ENCODE measurements around the gene MLANA.
A peak's percentile ranks its signal among the peaks of the same experiment; 100 is the strongest.

The MLANA gene

GRCh38 chr9:5890641-5891040, at the start of gene MLANA:
TSS of gene MLANA (plus strand) at chr9:5890889. CDS start at chr9:5892475, 1,586 bp downstream.
- peaks cover 5% of the 10 kb centered on the region for H3K27me3 Mint-ChIP-seq (ENCODE audit: low read depth)
- H3K4me1 Mint-ChIP-seq (ENCODE audit: low read depth) = peaks cover 8% of the 10 kb centered on the region
- no peaks in the 10 kb centered on the region for H3K36me3 Mint-ChIP-seq (ENCODE audit: low read depth)
- no peaks in the 10 kb centered on the region for H3K9me3 Mint-ChIP-seq
- no peak for DNase-seq (ENCODE audit: low spot score)
- no peak within 1 kb of the TSS for H3K4me3 Mint-ChIP-seq
- H3K27ac Mint-ChIP-seq = no peak within 1 kb of the TSS

- Mint-ChIP-seq H3K27ac (peak overlapping the region; percentile 89), H3K4me1 (ENCODE audit: low read depth) (peaks cover 73% of the 10 kb centered on the region), H3K27me3 (ENCODE audit: low read depth) (no peaks in the 10 kb centered on the region), H3K4me3 (peak overlapping the region; percentile 78), H3K36me3 (ENCODE audit: low read depth) (peaks cover 20% of the 10 kb centered on the region), H3K9me3 (peaks cover 6% of the 10 kb centered on the region)
- DNase-seq (ENCODE audit: low spot score) = peak; percentile 62
Observed at GRCh38 chr9:5841771-5842573, 48.7 kb upstream of the MLANA start.

DNA sequence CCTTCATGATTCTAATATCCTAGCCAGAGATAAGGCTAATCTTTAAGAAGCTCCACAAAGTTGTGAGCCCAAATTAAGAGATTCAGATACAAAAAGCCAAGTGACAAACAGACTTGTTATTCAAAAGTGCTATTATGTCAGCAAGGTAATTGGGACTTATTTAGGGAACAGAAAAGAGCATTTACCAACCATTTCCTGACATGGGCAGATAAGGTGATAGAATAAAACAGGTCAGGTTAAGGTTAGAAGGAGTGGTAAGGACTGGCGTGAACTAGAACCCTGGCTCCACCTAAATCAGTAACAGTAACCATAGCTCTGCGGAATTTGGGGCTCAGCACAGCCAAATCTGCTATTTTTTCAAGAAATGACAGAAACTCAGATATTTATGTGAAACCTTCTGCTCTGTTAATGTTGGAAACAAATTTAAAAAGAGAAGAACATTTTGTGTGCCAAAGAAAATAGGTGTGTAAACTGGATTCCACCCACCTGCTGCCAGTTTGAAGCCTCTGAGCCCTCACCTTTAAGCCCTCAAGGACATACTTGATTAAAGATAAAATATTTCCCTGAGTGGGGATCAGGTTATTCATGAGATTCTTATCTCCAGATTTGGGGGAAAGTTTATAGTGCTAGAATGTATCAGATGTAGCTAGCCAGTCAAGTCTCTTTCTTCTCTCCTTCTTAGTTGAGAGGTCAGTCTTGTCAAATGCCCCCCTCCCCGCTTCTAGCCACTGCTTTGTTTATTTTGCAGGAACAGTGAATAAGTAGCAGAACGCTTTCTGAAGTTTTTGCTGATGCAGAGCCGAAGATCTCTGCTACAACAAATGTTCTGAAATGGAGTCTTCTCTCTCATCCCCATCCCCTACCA, 47.5 kb upstream of the MLANA start:
- Mint-ChIP-seq H3K36me3 (ENCODE audit: low read depth) (peaks cover 24% of the 10 kb centered on the region), H3K27me3 (ENCODE audit: low read depth) (no peaks in the 10 kb centered on the region), H3K9me3 (peaks cover 6% of the 10 kb centered on the region), H3K4me3 (peak overlapping the region; percentile 79), H3K27ac (peak overlapping the region; percentile 94), H3K4me1 (ENCODE audit: low read depth) (peaks cover 78% of the 10 kb centered on the region)
- DNase-seq (ENCODE audit: low spot score) = no peak

DNA sequence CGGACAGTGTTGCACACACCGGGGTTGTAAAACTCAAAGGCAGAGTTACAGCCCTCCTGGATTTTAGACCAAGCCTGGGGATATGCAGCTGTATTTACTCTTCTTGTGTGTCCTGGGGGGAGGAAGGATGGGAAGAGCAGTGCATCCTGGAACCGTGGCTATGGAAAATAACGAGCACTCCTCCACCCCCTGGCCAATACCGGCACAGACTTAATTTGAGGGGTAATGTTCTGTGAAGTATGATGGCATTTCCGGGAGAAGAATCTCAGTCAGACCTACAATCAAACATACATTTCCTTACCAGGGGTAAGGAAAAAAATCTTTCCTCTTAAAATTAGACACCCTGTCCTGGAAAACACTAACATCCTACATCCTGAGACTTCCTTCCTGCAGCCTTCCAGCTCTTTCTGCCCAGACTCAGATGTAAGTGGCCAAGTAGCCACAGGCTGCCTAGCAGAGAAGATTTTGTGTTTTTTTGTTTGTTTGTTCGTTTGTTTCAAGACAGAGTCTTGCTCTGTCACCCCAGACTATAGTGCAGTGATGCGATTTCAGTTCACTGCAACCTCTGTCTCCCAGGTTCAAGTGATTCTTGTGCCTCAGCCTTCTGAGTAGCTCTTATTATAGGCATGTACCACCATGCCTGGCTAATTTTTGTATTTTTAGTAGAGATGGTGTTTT, 46.8 kb upstream of the MLANA start:
- DNase-seq (ENCODE audit: low spot score) = no peak
- Mint-ChIP-seq H3K27me3 (ENCODE audit: low read depth) (no peaks in the 10 kb centered on the region), H3K4me1 (ENCODE audit: low read depth) (peaks cover 82% of the 10 kb centered on the region), H3K27ac (peak overlapping the region; percentile 94), H3K36me3 (ENCODE audit: low read depth) (peaks cover 26% of the 10 kb centered on the region), H3K4me3 (peak overlapping the region; percentile 79), H3K9me3 (peaks cover 6% of the 10 kb centered on the region)

DNA sequence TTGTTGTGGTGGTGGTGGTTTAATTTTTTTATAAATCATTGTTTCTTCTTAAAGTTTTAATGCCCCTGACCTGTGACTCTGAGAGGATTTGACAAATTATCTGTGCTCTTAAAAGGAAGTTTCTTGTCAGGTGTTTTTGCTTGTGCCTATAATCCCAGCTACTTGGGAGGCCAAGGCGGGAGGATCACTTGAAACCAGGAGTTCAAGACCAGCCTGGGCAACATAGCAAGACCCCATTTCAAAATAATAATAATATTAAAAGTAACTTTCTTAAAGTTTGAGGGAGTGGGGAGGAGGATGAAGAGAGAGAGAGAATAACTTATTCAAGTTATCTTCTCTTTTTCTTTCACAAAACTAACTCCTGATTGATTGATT, 45.5 kb upstream of the MLANA start:
- peaks cover 81% of the 10 kb centered on the region for H3K4me1 Mint-ChIP-seq (ENCODE audit: low read depth)

DNA sequence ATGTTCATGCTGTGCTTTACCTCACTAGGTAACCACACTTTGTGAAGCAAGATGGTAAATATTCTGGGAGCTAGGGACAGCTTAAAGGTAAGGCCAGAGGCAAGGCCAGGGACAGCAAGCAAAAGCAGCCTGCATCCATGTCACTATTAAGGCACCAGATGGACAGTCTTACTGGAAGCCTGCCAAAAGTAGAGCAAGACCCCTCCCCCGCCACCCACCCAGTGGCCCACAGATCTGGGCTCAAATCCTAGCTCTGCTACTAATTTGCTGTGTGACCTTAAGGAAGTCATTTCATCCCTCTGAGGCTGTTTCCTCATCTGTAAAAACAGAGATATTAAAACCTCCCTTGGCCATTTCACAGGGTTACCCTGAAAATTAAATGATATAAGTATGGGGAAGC, 44.6 kb upstream of the MLANA start:
- Mint-ChIP-seq H3K36me3 (ENCODE audit: low read depth) (peaks cover 29% of the 10 kb centered on the region), H3K27me3 (ENCODE audit: low read depth) (no peaks in the 10 kb centered on the region), H3K9me3 (peaks cover 6% of the 10 kb centered on the region), H3K4me1 (ENCODE audit: low read depth) (peaks cover 77% of the 10 kb centered on the region), H3K4me3 (peak overlapping the region; percentile 3), H3K27ac (peak overlapping the region; percentile 86)
- no peak for DNase-seq (ENCODE audit: low spot score)

More for the DNA sequence above, 45.5 kb upstream of the MLANA start:
- Mint-ChIP-seq H3K9me3 (peaks cover 6% of the 10 kb centered on the region), H3K4me3 (peak overlapping the region; percentile 79), H3K36me3 (ENCODE audit: low read depth) (peaks cover 30% of the 10 kb centered on the region), H3K27ac (peak overlapping the region; percentile 94), H3K27me3 (ENCODE audit: low read depth) (no peaks in the 10 kb centered on the region)
- DNase-seq (ENCODE audit: low spot score) = no peak

DNA sequence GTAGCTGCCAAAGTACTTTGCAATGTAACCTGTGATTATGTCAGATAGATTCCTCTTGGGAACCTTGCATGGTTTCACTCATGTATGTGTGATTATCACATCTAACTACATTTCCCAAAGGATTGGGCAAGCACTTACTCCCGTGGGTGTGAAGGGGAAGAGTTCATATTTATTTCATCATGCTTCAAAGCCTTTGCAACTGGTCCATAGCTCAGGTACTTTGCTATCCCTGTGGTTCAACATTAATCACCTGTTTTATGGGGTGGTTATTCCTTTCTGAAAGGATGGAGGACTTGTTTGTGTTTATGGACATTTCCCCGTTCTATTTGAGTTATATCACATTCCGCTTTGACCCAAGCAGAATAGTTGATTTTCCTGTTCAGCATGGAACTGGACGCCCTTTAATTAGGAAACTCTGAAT, 44.2 kb upstream of the MLANA start:
- Mint-ChIP-seq H3K4me1 (ENCODE audit: low read depth) (peaks cover 77% of the 10 kb centered on the region), H3K9me3 (peaks cover 6% of the 10 kb centered on the region), H3K27me3 (ENCODE audit: low read depth) (no peaks in the 10 kb centered on the region), H3K36me3 (ENCODE audit: low read depth) (peaks cover 29% of the 10 kb centered on the region), H3K27ac (no peak overlapping the region), H3K4me3 (no peak overlapping the region)
- DNase-seq (ENCODE audit: low spot score) = no peak

DNA sequence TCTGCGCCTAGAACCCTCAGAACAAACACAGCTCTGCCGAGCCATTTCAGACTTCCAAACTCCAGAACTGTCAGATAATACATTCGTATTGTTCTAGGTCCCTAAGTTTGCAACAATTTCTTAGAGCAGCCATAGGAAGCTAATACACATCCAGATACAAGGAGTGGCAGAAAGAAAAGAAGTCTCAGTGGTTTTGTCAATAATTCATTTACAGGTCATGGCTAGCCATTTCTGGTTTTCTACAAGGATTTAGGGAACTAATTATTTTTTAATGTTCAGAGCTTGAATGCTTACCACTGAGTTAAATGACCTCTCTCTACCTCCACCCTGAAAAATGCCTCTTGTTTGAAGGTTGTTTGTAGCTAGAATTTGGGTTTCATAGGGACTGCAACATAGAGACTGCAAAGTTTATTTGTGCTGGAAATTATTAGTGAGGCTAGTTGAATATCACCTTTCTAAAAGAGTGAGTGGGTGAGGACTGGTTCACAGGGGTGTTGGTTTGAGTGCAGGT, 42.3 kb upstream of the MLANA start:
- Mint-ChIP-seq H3K27me3 (ENCODE audit: low read depth) (no peaks in the 10 kb centered on the region), H3K4me1 (ENCODE audit: low read depth) (peaks cover 79% of the 10 kb centered on the region), H3K9me3 (no peaks in the 10 kb centered on the region), H3K27ac (no peak overlapping the region), H3K4me3 (no peak overlapping the region), H3K36me3 (ENCODE audit: low read depth) (peaks cover 23% of the 10 kb centered on the region)
- DNase-seq (ENCODE audit: low spot score) = no peak

- peaks cover 27% of the 10 kb centered on the region for H3K36me3 Mint-ChIP-seq (ENCODE audit: low read depth)
- H3K4me1 Mint-ChIP-seq (ENCODE audit: low read depth) = peaks cover 65% of the 10 kb centered on the region
- no peak for DNase-seq (ENCODE audit: low spot score)
- H3K9me3 Mint-ChIP-seq = peaks cover 8% of the 10 kb centered on the region
- peak overlapping the region; percentile 58 for H3K27ac Mint-ChIP-seq
- peak overlapping the region; percentile 45 for H3K4me3 Mint-ChIP-seq
- no peaks in the 10 kb centered on the region for H3K27me3 Mint-ChIP-seq (ENCODE audit: low read depth)
Observed at GRCh38 chr9:5850724-5851122, 40.0 kb upstream of the MLANA start.

DNA sequence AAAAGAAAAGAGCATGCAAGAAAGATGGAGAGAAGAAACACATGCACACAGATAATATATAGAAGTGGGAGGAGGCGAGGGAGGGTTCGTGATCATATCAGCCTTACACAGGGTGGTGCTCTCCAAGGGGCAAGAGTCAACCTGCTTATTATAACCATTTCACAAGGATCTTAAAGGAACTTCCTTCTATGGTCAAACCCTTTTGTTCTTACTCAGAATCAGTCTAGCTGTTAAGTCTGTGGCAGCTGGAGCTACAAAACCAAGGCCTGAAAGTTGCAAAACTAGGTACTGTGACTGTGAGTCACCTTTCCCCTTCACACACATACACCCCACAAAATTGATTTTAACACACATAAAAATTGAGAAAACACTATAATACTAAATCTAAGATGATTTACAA, 39.2 kb upstream of the MLANA start:
- Mint-ChIP-seq H3K4me1 (ENCODE audit: low read depth) (peaks cover 59% of the 10 kb centered on the region), H3K9me3 (peaks cover 8% of the 10 kb centered on the region), H3K27me3 (ENCODE audit: low read depth) (no peaks in the 10 kb centered on the region), H3K36me3 (ENCODE audit: low read depth) (peaks cover 27% of the 10 kb centered on the region), H3K4me3 (peak overlapping the region; percentile 45), H3K27ac (peak overlapping the region; percentile 58)
- peak; percentile 69 for DNase-seq (ENCODE audit: low spot score)

DNA sequence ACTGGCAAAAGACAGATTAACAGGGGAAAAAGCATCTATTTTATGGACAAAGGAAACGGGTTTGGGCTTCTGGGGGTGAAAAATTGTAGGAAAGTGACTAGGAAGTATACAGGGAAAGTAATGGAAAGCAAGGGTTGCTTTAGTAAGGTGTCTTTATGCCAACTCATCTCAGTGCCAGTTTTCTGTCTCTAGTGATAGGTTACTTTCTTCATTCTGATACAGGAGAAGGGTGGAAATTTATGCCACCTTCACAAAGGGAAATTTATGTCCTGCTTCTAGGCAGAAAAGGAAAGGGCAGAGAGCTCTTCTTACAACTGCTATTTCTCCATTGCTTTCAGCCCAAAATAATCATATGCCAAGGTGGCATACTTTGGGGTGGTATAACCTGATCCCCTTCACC, 37.7 kb upstream of the MLANA start:
- Mint-ChIP-seq H3K36me3 (ENCODE audit: low read depth) (peaks cover 23% of the 10 kb centered on the region), H3K27me3 (ENCODE audit: low read depth) (no peaks in the 10 kb centered on the region), H3K4me1 (ENCODE audit: low read depth) (peaks cover 54% of the 10 kb centered on the region), H3K9me3 (peaks cover 8% of the 10 kb centered on the region), H3K27ac (peak overlapping the region; percentile 61), H3K4me3 (peak overlapping the region; percentile 12)
- DNase-seq (ENCODE audit: low spot score) = no peak

DNA sequence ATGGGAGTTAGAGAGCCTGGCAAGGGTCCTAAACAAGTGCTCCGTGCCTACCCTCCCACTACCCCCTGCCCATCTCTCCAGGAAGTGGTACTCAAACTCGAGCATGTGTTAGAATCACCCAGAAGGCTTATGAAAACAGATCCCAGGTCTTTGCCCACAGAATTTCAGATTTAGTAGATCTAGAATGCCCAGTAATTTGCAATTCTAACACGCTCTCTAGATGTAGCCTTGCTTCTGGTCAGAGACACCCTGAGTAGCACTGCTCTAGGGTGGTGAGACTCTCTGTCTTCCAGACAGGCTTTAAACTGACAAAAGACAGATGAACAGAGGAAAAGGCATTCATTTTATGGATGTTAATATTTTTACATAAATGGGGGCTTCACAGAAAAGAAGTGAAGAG, 37.1 kb upstream of the MLANA start:
- DNase-seq (ENCODE audit: low spot score) = no peak
- peaks cover 8% of the 10 kb centered on the region for H3K9me3 Mint-ChIP-seq
- H3K4me1 Mint-ChIP-seq (ENCODE audit: low read depth) = peaks cover 49% of the 10 kb centered on the region
- H3K4me3 Mint-ChIP-seq = peak overlapping the region; percentile 12
- peak overlapping the region; percentile 61 for H3K27ac Mint-ChIP-seq
- H3K36me3 Mint-ChIP-seq (ENCODE audit: low read depth) = peaks cover 19% of the 10 kb centered on the region
- no peaks in the 10 kb centered on the region for H3K27me3 Mint-ChIP-seq (ENCODE audit: low read depth)

- H3K4me3 Mint-ChIP-seq = no peak overlapping the region
- no peaks in the 10 kb centered on the region for H3K27me3 Mint-ChIP-seq (ENCODE audit: low read depth)
- H3K36me3 Mint-ChIP-seq (ENCODE audit: low read depth) = peaks cover 16% of the 10 kb centered on the region
- DNase-seq (ENCODE audit: low spot score) = no peak
- H3K4me1 Mint-ChIP-seq (ENCODE audit: low read depth) = peaks cover 44% of the 10 kb centered on the region
- peaks cover 8% of the 10 kb centered on the region for H3K9me3 Mint-ChIP-seq
- peak overlapping the region; percentile 19 for H3K27ac Mint-ChIP-seq
Observed at GRCh38 chr9:5854063-5854790, 36.5 kb upstream of the MLANA start.
